Parathyroid adenoma (tissue), 2 donors: ENCODE measurements around the gene SHISA9.

ENCODE experiments used
- H2AFZ ChIP-seq: fragments of 300-600 bp; sonication (generic); one replicate; pipeline ENCODE4 v1.7.0; 2017; ENCODE audit warnings: antibody characterized with exemption, mild to moderate bottlenecking
- H3K27ac ChIP-seq: fragments of 300-600 bp; sonication (generic); one replicate; pipeline ENCODE4 v1.7.0; 2017
- H3K27me3 ChIP-seq: fragments of 300-600 bp; sonication (generic); one replicate; pipeline ENCODE4 v1.7.0; 2017; ENCODE audit warnings: low read length; ENCODE audit not compliant: control insufficient read depth, insufficient read depth
- H3K36me3 ChIP-seq: fragments of 300-600 bp; sonication (generic); one replicate; pipeline ENCODE4 v1.7.0; 2017; ENCODE audit warnings: low read length; ENCODE audit not compliant: control insufficient read depth, insufficient read depth
- H3K4me1 ChIP-seq: fragments of 300-600 bp; sonication (generic); one replicate; pipeline ENCODE4 v1.7.0; 2017; ENCODE audit warnings: control low read depth
- H3K4me2 ChIP-seq: fragments of 300-600 bp; sonication (generic); one replicate; pipeline ENCODE4 v1.7.0; 2017; ENCODE audit warnings: low read length
- H3K4me3 ChIP-seq: fragments of 300-600 bp; sonication (generic); one replicate; pipeline ENCODE4 v1.7.0; 2017; ENCODE audit warnings: low read depth, low read length
- H3K79me2 ChIP-seq: fragments of 300-600 bp; sonication (generic); one replicate; pipeline ENCODE4 v1.7.0; 2017; ENCODE audit warnings: control low read depth
- H3K9ac ChIP-seq: fragments of 300-600 bp; sonication (generic); one replicate; pipeline ENCODE4 v1.7.0; 2017; ENCODE audit warnings: mild to moderate bottlenecking
- H3K9me3 ChIP-seq: fragments of 300-600 bp; sonication (generic); one replicate; pipeline ENCODE4 v1.7.0; 2017; ENCODE audit warnings: low read length; ENCODE audit not compliant: control insufficient read depth
- TF ChIP-seq, protein P1 (sequence below): fragments of 300-600 bp; sonication (generic); IDR thresholded peaks from one replicate; pipeline ENCODE4 v1.7.0; 2017; ENCODE audit warnings: antibody characterized with exemption, mild to moderate bottlenecking
- donor health status: primary hyperparathyroidism.

Gene SHISA9

DNA sequence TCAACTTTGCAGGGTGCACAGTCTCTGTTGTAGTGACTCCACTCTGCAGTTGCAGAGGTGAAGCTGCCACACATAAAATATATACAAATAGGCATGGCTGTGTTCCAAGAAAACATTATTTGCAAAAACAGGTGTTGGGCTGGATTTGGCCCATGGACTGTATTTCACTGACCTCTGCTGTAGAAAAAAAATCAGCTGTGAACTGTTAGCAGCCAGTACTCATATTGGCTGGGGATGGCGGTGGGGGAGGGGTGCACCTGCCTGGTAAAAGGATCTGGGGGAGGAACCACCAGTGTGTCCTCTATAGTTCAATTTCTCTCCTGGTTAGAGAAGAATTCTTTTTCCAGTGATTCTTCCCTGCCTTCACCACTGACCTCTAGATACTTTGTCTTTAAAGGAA is 50.0 kb downstream of the SHISA9 start:
- Histone ChIP-seq H3K4me1 (no peaks in the 10 kb centered on the region), H3K4me3 (no peak overlapping the region), H3K4me2 (no peak overlapping the region), H2AFZ (no peak overlapping the region), H3K9me3 (no peaks in the 10 kb centered on the region), H3K27ac (no peak overlapping the region), H3K9ac (no peak overlapping the region), H3K36me3 (no peaks in the 10 kb centered on the region), H3K27me3 (no peaks in the 10 kb centered on the region), H3K79me2 (no peaks in the 10 kb centered on the region)
- TF ChIP-seq, protein P1, sequence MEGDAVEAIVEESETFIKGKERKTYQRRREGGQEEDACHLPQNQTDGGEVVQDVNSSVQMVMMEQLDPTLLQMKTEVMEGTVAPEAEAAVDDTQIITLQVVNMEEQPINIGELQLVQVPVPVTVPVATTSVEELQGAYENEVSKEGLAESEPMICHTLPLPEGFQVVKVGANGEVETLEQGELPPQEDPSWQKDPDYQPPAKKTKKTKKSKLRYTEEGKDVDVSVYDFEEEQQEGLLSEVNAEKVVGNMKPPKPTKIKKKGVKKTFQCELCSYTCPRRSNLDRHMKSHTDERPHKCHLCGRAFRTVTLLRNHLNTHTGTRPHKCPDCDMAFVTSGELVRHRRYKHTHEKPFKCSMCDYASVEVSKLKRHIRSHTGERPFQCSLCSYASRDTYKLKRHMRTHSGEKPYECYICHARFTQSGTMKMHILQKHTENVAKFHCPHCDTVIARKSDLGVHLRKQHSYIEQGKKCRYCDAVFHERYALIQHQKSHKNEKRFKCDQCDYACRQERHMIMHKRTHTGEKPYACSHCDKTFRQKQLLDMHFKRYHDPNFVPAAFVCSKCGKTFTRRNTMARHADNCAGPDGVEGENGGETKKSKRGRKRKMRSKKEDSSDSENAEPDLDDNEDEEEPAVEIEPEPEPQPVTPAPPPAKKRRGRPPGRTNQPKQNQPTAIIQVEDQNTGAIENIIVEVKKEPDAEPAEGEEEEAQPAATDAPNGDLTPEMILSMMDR, result no peak

DNA sequence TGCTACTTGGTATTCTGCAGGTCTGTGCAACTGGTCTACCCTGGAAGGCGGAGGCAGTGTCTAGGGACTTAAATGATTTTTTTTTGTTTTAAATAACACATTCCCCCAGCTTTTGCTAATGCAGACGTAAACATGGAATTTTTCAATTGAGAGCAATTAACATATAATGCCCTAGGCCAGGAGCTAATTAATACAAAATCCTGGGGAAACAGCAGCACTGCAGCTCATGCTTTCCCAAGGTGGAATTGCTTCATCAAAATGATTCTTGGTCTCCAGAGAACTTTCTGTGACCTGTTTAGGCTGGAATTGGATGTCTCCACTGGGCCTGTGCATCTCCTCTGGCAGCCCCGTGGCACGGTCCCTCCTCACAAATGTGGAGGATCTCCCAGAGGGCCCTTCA is 50.6 kb downstream of the SHISA9 start:
- Histone ChIP-seq H3K4me2 (no peak overlapping the region), H2AFZ (no peak overlapping the region), H3K79me2 (no peaks in the 10 kb centered on the region), H3K27ac (no peak overlapping the region), H3K9me3 (no peaks in the 10 kb centered on the region), H3K9ac (no peak overlapping the region), H3K4me1 (no peaks in the 10 kb centered on the region), H3K4me3 (no peak overlapping the region), H3K27me3 (no peaks in the 10 kb centered on the region), H3K36me3 (no peaks in the 10 kb centered on the region)
- TF ChIP-seq, protein P1, result no peak

DNA sequence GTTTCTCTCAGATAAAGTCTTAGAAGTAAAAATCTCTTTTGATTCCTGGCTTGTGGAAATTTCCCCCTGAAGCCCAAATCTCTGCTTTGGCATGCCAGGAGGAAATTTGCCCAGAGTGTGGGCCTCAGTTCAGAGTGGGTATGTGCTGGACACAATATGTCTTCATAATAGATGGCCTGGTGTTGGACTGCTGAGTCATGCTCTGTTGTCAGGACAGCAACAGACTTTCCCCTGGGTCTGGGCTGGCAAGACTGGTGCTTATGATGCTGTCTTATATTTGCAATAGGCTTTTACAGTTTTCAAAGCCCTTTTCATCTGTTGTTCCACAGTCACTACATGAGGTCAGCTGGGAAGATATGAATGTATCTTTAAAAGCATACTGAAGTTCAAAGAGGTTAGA is 57.0 kb downstream of the SHISA9 start:
- H3K9me3 ChIP-seq, result no peaks in the 10 kb centered on the region
- TF ChIP-seq, protein P1, result no peak

DNA sequence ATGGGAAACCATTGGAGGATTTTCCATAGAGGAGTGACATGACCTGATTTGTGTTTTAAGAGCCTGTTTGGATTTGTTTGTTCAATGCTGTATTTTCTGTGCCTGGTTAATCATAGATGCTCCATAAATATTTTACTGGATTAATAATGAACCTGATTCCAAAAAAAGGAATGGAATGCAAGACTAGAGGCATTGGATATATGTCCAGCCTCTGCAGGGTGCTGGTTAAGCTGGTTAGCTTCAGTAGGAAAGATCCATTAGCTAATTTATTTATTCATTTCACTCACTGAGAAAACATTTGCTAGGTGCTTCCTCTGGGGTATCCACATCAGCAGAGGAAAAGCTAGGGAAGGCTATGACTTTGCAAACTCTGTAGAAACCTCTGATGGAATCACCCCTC is 57.7 kb downstream of the SHISA9 start:
- no peaks in the 10 kb centered on the region for H3K36me3 ChIP-seq
- H3K4me1 ChIP-seq, result no peaks in the 10 kb centered on the region
- no peaks in the 10 kb centered on the region for H3K9me3 ChIP-seq
- no peak overlapping the region for H3K4me2 ChIP-seq
- no peak overlapping the region for H3K27ac ChIP-seq
- TF ChIP-seq, protein P1, result no peak
- no peak overlapping the region for H3K4me3 ChIP-seq
- no peak overlapping the region for H3K9ac ChIP-seq
- H3K27me3 ChIP-seq, result no peaks in the 10 kb centered on the region
- no peak overlapping the region for H2AFZ ChIP-seq
- H3K79me2 ChIP-seq, result no peaks in the 10 kb centered on the region

More for the DNA sequence above, 57.0 kb downstream of the SHISA9 start:
- Histone ChIP-seq H3K36me3 (no peaks in the 10 kb centered on the region), H3K4me2 (no peak overlapping the region), H3K4me1 (no peaks in the 10 kb centered on the region), H3K27ac (no peak overlapping the region), H2AFZ (no peak overlapping the region), H3K4me3 (no peak overlapping the region), H3K79me2 (no peaks in the 10 kb centered on the region), H3K27me3 (no peaks in the 10 kb centered on the region), H3K9ac (no peak overlapping the region)

DNA sequence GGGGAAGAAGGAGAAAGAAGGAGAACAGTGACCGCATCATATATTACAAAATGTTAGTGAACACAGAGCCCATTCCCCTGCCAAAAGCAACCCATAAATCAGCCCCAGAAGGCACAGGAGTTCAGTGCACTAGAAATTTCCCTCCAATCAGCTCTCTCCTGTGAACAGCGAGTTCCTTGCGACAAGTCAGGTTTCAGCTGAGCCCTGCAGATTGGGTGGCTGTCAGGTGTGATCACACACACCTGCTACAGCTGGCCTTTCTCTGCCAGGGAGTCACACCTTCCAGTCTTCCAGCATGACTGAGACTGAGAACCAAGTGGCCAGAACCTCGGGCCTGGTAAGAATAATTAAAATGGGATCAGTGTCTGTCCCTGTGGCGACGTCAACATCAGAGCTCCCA is 60.2 kb downstream of the SHISA9 start:
- Histone ChIP-seq H3K36me3 (no peaks in the 10 kb centered on the region), H3K27ac (no peak overlapping the region), H3K9me3 (no peaks in the 10 kb centered on the region), H3K9ac (no peak overlapping the region), H3K79me2 (no peaks in the 10 kb centered on the region), H3K4me2 (no peak overlapping the region), H3K4me1 (no peaks in the 10 kb centered on the region), H3K27me3 (no peaks in the 10 kb centered on the region), H2AFZ (no peak overlapping the region), H3K4me3 (no peak overlapping the region)
- TF ChIP-seq, protein P1, result no peak
